HCT116 (cell line): Measurements from ENCODE around the gene SHISAL1.

ENCODE experiments used
- EZH2 ChIP-seq: fragments of 200-600 bp; sonication (generic); IDR thresholded peaks from 2 replicates; pipeline ENCODE4 v1.6.1; 2017; ENCODE audit warnings: antibody characterized with exemption, mixed run types
- EZH2phosphoT487 ChIP-seq: fragments of 200-600 bp; IDR thresholded peaks from 2 replicates; pipeline ENCODE4 v1.6.1; 2018; ENCODE audit warnings: antibody characterized with exemption, borderline replicate concordance
- POLR2A ChIP-seq: IDR thresholded peaks from 2 replicates; pipeline ENCODE4 v1.7.0; 2011; ENCODE audit warnings: borderline replicate concordance; ENCODE audit not compliant: insufficient read depth, insufficient read length; ENCODE audit errors: extremely low read depth
- POLR2AphosphoS5 ChIP-seq: IDR thresholded peaks from 2 replicates; pipeline ENCODE4 v1.6.1; 2011; ENCODE audit warnings: mild to moderate bottlenecking, low read depth, low read length, moderate library complexity
- RAD21 ChIP-seq: IDR thresholded peaks from 2 replicates; pipeline ENCODE4 v1.6.1; 2012; ENCODE audit warnings: low read depth, mild to moderate bottlenecking
- SP1 ChIP-seq: IDR thresholded peaks from 2 replicates; pipeline ENCODE4 v1.6.1; 2012; ENCODE audit warnings: low read depth
- TCF7L2 ChIP-seq: IDR thresholded peaks from 2 replicates; pipeline ENCODE4 v1.7.0; 2011; ENCODE audit warnings: borderline replicate concordance, inconsistent platforms; ENCODE audit not compliant: insufficient read depth, insufficient read length; ENCODE audit errors: extremely low read depth
- YY1 ChIP-seq: IDR thresholded peaks from 2 replicates; pipeline ENCODE4 v1.6.1; 2011; ENCODE audit warnings: low read length, low read depth, moderate library complexity, mild to moderate bottlenecking; ENCODE audit not compliant: insufficient replicate concordance; ENCODE audit errors: extremely low read depth
- ZFX ChIP-seq: fragments of 450-650 bp; IDR thresholded peaks from 2 replicates; pipeline ENCODE4 v1.6.1; 2017
- ZNF274 ChIP-seq: fragments of 200-500 bp; sonication (Bioruptor generic); IDR thresholded peaks from 2 replicates; pipeline ENCODE4 v1.6.1; 2014; ENCODE audit warnings: mild to moderate bottlenecking, low read depth, low read length, inconsistent platforms
- TF ChIP-seq, protein P1 (sequence below), 3 experiments: fragments of 200-600 bp in 1 of 3; sonication (generic) in 1 of 3; IDR thresholded peaks in 2 of 3; conservative IDR thresholded peaks in 1 of 3; 2 replicates each; pipeline ENCODE4 v1.5.1; 2012 to 2017; ENCODE audit warnings: low read depth in 2 of 3, low read length in 2 of 3, antibody characterized with exemption in 1 of 3, borderline replicate concordance in 1 of 3, control low read depth in 1 of 3, mild to moderate bottlenecking in 1 of 3, mixed read lengths in 1 of 3, mixed run types in 1 of 3, moderate library complexity in 1 of 3; ENCODE audit not compliant: insufficient read depth in 1 of 3
- TF ChIP-seq, protein P2 (sequence below): IDR thresholded peaks from 2 replicates; pipeline ENCODE4 v1.6.1; 2012
- TF ChIP-seq, protein P3 (sequence below): IDR thresholded peaks from 2 replicates; pipeline ENCODE4 v1.6.1; 2012

DNA sequence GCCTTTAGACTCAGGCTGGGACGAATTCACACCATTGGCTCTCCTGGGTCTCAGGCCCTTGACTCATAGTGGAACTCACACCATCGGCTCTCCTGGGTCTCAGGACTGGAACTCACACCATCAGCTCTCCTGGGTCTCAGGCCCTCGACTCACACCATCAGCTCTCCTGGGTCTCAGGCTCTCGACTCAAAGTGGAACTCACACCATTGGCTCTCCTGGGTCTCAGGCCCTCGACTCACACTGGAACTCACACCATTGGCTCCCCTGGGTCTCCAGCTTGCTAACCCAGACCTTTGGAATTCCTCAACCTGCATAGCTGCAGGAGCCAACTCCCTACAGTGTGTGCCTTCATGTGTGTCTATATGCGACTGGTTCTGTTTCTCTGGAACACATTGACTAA, 56.7 kb downstream of the SHISAL1 start:
- TF ChIP-seq, protein P1, sequence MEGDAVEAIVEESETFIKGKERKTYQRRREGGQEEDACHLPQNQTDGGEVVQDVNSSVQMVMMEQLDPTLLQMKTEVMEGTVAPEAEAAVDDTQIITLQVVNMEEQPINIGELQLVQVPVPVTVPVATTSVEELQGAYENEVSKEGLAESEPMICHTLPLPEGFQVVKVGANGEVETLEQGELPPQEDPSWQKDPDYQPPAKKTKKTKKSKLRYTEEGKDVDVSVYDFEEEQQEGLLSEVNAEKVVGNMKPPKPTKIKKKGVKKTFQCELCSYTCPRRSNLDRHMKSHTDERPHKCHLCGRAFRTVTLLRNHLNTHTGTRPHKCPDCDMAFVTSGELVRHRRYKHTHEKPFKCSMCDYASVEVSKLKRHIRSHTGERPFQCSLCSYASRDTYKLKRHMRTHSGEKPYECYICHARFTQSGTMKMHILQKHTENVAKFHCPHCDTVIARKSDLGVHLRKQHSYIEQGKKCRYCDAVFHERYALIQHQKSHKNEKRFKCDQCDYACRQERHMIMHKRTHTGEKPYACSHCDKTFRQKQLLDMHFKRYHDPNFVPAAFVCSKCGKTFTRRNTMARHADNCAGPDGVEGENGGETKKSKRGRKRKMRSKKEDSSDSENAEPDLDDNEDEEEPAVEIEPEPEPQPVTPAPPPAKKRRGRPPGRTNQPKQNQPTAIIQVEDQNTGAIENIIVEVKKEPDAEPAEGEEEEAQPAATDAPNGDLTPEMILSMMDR (IDR thresholded peaks at IDR 0.05 in 2 of 3, conservative IDR thresholded peaks at IDR 0.05 in 1 of 3; ENCODE audit: borderline replicate concordance in 1 of 3, insufficient read depth in 1 of 3, low read depth in 2 of 3, low read length in 2 of 3), result no peak
- TF ChIP-seq RAD21 (no peak), POLR2AphosphoS5 (no peak), EZH2phosphoT487 (no peak), ZFX (no peak), SP1 (no peak), POLR2A (no peak), EZH2 (no peak), TCF7L2 (no peak), YY1 (no peak), ZNF274 (no peak)
- TF ChIP-seq, protein P2, sequence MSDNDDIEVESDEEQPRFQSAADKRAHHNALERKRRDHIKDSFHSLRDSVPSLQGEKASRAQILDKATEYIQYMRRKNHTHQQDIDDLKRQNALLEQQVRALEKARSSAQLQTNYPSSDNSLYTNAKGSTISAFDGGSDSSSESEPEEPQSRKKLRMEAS, result no peak
- TF ChIP-seq, protein P3, sequence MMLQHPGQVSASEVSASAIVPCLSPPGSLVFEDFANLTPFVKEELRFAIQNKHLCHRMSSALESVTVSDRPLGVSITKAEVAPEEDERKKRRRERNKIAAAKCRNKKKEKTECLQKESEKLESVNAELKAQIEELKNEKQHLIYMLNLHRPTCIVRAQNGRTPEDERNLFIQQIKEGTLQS, result no peak
